ENCODE measurements around the gene MIS18BP1.

DNA sequence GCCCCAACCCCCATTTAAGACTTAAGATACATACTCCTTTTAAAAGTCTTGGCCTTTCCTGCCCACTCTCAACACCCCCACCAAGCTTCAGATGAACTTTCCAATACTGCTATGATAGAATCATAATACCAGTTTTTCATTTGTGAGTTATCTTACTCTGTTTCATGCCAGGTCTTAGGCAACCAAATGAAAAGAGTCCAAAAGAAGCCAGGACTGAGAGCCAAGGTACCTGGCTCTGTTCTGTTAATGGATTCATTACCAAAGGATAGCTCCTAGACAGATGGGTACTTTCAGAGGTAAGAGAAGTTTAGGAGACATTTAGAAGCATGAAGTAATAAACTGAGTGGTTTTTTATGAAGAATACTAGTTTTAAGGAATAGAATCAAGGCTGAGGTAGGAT is 83.1 kb downstream of the MIS18BP1 start:
- TF ChIP-seq ELF4 (IDR thresholded peaks at IDR 0.05) (no peak), TARDBP (IDR thresholded peaks at IDR 0.05) (no peak), FOXM1 (IDR thresholded peaks at IDR 0.05; ENCODE audit: borderline replicate concordance) (no peak), NFRKB (IDR thresholded peaks at IDR 0.05) (no peak), SUZ12 (IDR thresholded peaks at IDR 0.05) (no peak), L3MBTL2 (conservative IDR thresholded peaks at IDR 0.05) (no peak), SP1 (IDR thresholded peaks at IDR 0.05) (no peak), ARNT (IDR thresholded peaks at IDR 0.05) (no peak), LEF1 (IDR thresholded peaks at IDR 0.05; ENCODE audit: borderline replicate concordance) (no peak), ZNF384 (IDR thresholded peaks at IDR 0.05) (no peak)
- TF ChIP-seq, protein P1, sequence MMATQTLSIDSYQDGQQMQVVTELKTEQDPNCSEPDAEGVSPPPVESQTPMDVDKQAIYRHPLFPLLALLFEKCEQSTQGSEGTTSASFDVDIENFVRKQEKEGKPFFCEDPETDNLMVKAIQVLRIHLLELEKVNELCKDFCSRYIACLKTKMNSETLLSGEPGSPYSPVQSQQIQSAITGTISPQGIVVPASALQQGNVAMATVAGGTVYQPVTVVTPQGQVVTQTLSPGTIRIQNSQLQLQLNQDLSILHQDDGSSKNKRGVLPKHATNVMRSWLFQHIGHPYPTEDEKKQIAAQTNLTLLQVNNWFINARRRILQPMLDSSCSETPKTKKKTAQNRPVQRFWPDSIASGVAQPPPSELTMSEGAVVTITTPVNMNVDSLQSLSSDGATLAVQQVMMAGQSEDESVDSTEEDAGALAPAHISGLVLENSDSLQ (IDR thresholded peaks at IDR 0.05), result no peak
